Mesenchymal stem cell (in vitro differentiated cells and primary cell): Measurements from ENCODE around the gene ERC2. TPM values are rescaled to one million over a fixed set of nuclear protein-coding genes. Genes with fewer than 3 reads are reported as not detected.
"Not testable (repeated sequence)": the region's sequence is repeated elsewhere in the genome, so short reads cannot be mapped to it uniquely, and the experiment has no call there.

Experiments
- DNase-seq: peaks from one replicate; pipeline ENCODE4 v3.0.0-alpha.2; 2013
- H2AFZ ChIP-seq: one replicate; pipeline ENCODE4 v1.6.1; 2013; ENCODE audit warnings: low read depth, mild to moderate bottlenecking, control low read depth, inconsistent platforms, low read length, moderate library complexity
- H2AK5ac ChIP-seq: 2 replicates; pipeline ENCODE4 v1.6.1; 2013; ENCODE audit warnings: low read length, moderate library complexity, mild to moderate bottlenecking, inconsistent platforms; ENCODE audit not compliant: severe bottlenecking
- H2BK120ac ChIP-seq: one replicate; pipeline ENCODE4 v1.6.1; 2013; ENCODE audit warnings: low read depth, mild to moderate bottlenecking, inconsistent platforms, low read length, moderate library complexity
- H2BK12ac ChIP-seq, 2 experiments: one replicate each; pipeline ENCODE4 v1.6.1; 2013; ENCODE audit warnings: inconsistent platforms in 2 of 2, low read length in 2 of 2, mild to moderate bottlenecking in 2 of 2, moderate library complexity in 2 of 2, control low read depth in 1 of 2
- H2BK15ac ChIP-seq: one replicate; pipeline ENCODE4 v1.6.1; 2013; ENCODE audit warnings: mild to moderate bottlenecking, low read depth, inconsistent platforms; ENCODE audit not compliant: poor library complexity, severe bottlenecking
- H2BK5ac ChIP-seq: 2 replicates; pipeline ENCODE4 v1.6.1; 2013; ENCODE audit warnings: low read depth, mild to moderate bottlenecking, low read length, control low read depth, inconsistent platforms; ENCODE audit not compliant: poor library complexity, severe bottlenecking
- H3K14ac ChIP-seq, 2 experiments: one replicate each; pipeline ENCODE4 v1.6.1; 2013; ENCODE audit warnings: inconsistent platforms in 2 of 2, low read length in 2 of 2, control low read depth in 1 of 2, mild to moderate bottlenecking in 1 of 2, moderate library complexity in 1 of 2
- H3K18ac ChIP-seq, 2 experiments: one replicate each; pipeline ENCODE4 v1.6.1; 2013; ENCODE audit warnings: inconsistent platforms in 2 of 2, low read length in 2 of 2, control low read depth in 1 of 2, low read depth in 1 of 2, mild to moderate bottlenecking in 1 of 2
- H3K23ac ChIP-seq, 2 experiments: one replicate each; pipeline ENCODE4 v1.6.1; 2013; ENCODE audit warnings: inconsistent platforms in 2 of 2, low read length in 2 of 2, mild to moderate bottlenecking in 2 of 2, moderate library complexity in 2 of 2, control low read depth in 1 of 2
- H3K27ac ChIP-seq: 2 replicates; pipeline ENCODE4 v1.5.1; 2013; ENCODE audit warnings: mild to moderate bottlenecking, moderate library complexity, low read length, control low read depth, inconsistent platforms; ENCODE audit not compliant: poor library complexity, severe bottlenecking
- H3K27me3 ChIP-seq, 2 experiments: 2 replicates each; pipeline versions ENCODE4 v1.6.1 to v1.7.0; 2013; ENCODE audit warnings: low read length in 2 of 2, mild to moderate bottlenecking in 2 of 2, moderate library complexity in 2 of 2, control low read depth in 1 of 2, inconsistent platforms in 1 of 2; ENCODE audit not compliant: control insufficient read depth in 1 of 2, insufficient read depth in 1 of 2
- H3K36me3 ChIP-seq, 2 experiments: 2 replicates each; pipeline versions ENCODE4 v1.6.1 to v1.7.0; 2013; ENCODE audit warnings: low read length in 2 of 2, control low read depth in 1 of 2, inconsistent platforms in 1 of 2, low read depth in 1 of 2, mild to moderate bottlenecking in 1 of 2; ENCODE audit not compliant: insufficient read depth in 2 of 2, control insufficient read depth in 1 of 2
- H3K4ac ChIP-seq, 2 experiments: one replicate each; pipeline ENCODE4 v1.6.1; 2013; ENCODE audit warnings: inconsistent platforms in 2 of 2, low read length in 2 of 2, mild to moderate bottlenecking in 2 of 2, moderate library complexity in 2 of 2, control low read depth in 1 of 2, low read depth in 1 of 2
- H3K4me1 ChIP-seq: 2 replicates; pipeline ENCODE4 v1.6.1; 2013; ENCODE audit warnings: low read depth, low read length, control low read depth; ENCODE audit not compliant: control insufficient read depth, insufficient read depth
- H3K4me2 ChIP-seq: 2 replicates; pipeline ENCODE4 v1.6.1; 2013; ENCODE audit warnings: low read length, mild to moderate bottlenecking, inconsistent platforms; ENCODE audit not compliant: poor library complexity, severe bottlenecking
- H3K4me3 ChIP-seq, 2 experiments: 2 replicates each; pipeline versions ENCODE4 v1.5.1 to v1.7.0; 2013; ENCODE audit warnings: low read length in 2 of 2, mild to moderate bottlenecking in 2 of 2, control low read depth in 1 of 2, low read depth in 1 of 2; ENCODE audit not compliant: insufficient read depth in 1 of 2
- H3K79me1 ChIP-seq: replicated peaks from 2 replicates; pipeline ENCODE4 v1.6.1; 2013; ENCODE audit warnings: mild to moderate bottlenecking, control low read depth, low read length, inconsistent platforms; ENCODE audit not compliant: poor library complexity, severe bottlenecking
- H3K9ac ChIP-seq: 2 replicates; pipeline ENCODE4 v1.7.0; 2013; ENCODE audit warnings: mild to moderate bottlenecking, low read length, moderate library complexity
- H3K9me3 ChIP-seq: 2 replicates; pipeline ENCODE4 v1.7.0; 2013; ENCODE audit warnings: mild to moderate bottlenecking, low read length; ENCODE audit not compliant: control insufficient read depth
- H4K8ac ChIP-seq: one replicate; pipeline ENCODE4 v1.6.1; 2013; ENCODE audit warnings: inconsistent platforms, mild to moderate bottlenecking, low read length, moderate library complexity
- H4K91ac ChIP-seq: one replicate; pipeline ENCODE4 v1.6.1; 2013; ENCODE audit warnings: mild to moderate bottlenecking, low read length, inconsistent platforms
- WGBS: methylation state at CpG from one replicate; pipeline ENCODE4 v1.1.7; 2013; ENCODE audit warnings: mixed read lengths; 5-methylcytosine and 5-hydroxymethylcytosine counted together
- polyA plus RNA-seq, 2 experiments: library from polyadenylated mRNA; stranded (reverse); fragments of 200-250 nt; gene quantifications; one replicate each; pipeline ENCODE4 v1.2.3, GENCODE V29; 2013

Gene ERC2
- polyA plus RNA-seq (2013, experiment 1 of 2), result 0.17 TPM
- 0.38 TPM for polyA plus RNA-seq (2013, experiment 2 of 2)

DNA sequence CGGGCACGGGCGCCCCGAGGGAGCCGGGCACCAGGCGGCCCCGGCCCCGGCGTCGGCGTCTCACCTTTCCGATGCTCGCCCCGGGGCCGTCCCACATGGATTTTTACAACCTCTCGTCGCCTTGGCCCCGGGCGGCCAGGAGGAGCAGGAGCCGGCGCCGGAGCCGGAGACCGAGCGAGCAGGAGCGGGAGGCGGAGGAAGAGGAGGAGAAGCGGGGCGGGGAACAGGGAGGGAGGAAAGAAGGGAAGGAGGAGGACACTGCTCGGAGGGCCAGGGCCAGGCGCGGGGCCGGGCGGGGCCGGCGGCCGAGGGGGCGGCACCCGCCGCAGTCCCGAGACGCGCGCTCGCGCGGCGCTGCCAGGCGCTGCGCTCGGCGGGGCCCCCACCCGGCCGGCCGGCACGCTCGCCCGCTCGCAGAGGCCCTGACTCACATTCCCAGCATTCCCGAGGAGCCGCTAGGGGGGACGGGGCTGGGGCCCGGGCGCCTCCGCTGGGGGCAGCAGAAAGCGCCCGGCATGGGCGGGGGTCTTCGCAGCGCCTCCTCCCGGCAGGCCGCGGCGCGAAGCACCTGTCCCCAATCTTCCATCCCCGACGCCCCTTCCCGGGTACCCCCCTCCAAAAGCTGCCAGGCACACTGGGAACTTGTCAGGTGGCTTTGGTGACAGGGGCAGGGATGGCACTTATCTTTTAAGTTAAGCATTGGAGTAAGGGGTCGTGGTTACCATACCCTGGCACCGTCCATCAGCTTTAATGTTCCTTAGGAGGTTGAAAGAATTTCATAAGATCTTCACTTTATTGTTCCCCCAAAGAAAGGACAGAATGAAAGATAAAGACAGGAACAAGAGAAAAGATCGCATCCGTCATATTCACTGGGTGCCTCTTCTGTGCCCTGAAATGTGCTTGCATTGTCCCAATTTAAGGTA, at the start of gene ERC2:
TSS of gene ERC2 (minus strand) at position 284 of the 923 bp plus-strand sequence.
- Histone ChIP-seq H3K4me1 (peaks cover 8% of the 10 kb centered on the region), H3K14ac (no peak within 1 kb of the TSS), H4K91ac (no peak within 1 kb of the TSS), H3K9me3 (no peaks in the 10 kb centered on the region), H3K18ac (no peak within 1 kb of the TSS), H3K4me3 (peak within 1 kb of the TSS; percentile 65 to 70), H2BK12ac (no peak within 1 kb of the TSS), H2AK5ac (no peak within 1 kb of the TSS), H3K79me1 (no peaks in the 10 kb centered on the region), H2BK5ac (no peak within 1 kb of the TSS), H3K36me3 (no peaks in the 10 kb centered on the region), H3K23ac (no peak within 1 kb of the TSS), H3K4me2 (peak within 1 kb of the TSS; percentile 99), H3K27me3 (peaks cover 4 to 43% of the 10 kb centered on the region in 2 experiments), H2AFZ (no peak within 1 kb of the TSS), H2BK15ac (no peak within 1 kb of the TSS), H3K4ac (no peak within 1 kb of the TSS), H2BK120ac (no peak within 1 kb of the TSS), H4K8ac (no peak within 1 kb of the TSS), H3K9ac (no peak within 1 kb of the TSS), H3K27ac (no peak within 1 kb of the TSS)
- peak; percentile 29 for DNase-seq
- 6% methylated on average over 47 of the region's 82 CpGs for WGBS

DNA sequence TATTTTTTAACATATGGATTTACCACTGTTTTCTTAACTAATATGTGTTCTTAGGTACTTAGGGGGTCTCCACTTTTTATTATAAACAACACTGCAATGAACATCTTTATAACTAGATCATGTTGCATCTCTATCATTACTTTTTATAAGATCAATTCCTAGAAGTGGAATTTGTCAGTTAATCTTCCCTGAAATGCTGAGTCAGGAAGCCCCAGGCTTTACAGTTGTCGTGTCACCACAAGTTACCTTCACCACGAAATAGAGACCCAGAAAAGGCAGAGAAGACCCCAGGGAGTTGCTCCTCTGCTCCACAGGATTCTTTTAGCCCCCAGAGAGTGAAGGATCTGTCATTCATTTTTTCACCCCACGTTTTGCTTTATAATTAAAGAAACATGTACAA, 34.5 kb upstream of the ERC2 start:
- Histone ChIP-seq H3K4ac (no peak overlapping the region), H3K27ac (no peak overlapping the region), H2BK12ac (no peak overlapping the region), H3K18ac (no peak overlapping the region), H3K79me1 (no peaks in the 10 kb centered on the region), H3K4me1 (no peaks in the 10 kb centered on the region), H2AK5ac (no peak overlapping the region), H4K91ac (no peak overlapping the region), H3K9me3 (no peaks in the 10 kb centered on the region), H3K4me2 (no peak overlapping the region), H2BK15ac (no peak overlapping the region), H2BK5ac (no peak overlapping the region), H3K27me3 (no peaks in the 10 kb centered on the region), H3K23ac (no peak overlapping the region), H4K8ac (no peak overlapping the region), H3K9ac (no peak overlapping the region), H3K36me3 (no peaks in the 10 kb centered on the region), H2AFZ (no peak overlapping the region), H3K14ac (no peak overlapping the region), H3K4me3 (no peak overlapping the region), H2BK120ac (no peak overlapping the region)
- no peak for DNase-seq
- WGBS, result 78% methylated on average over 2 of the region's 3 CpGs

- H3K36me3 ChIP-seq, H2AK5ac ChIP-seq, H3K4ac ChIP-seq, H2AFZ ChIP-seq, H2BK12ac ChIP-seq, H3K4me3 ChIP-seq, H3K4me2 ChIP-seq, H4K91ac ChIP-seq, H3K23ac ChIP-seq, H3K9me3 ChIP-seq, H3K18ac ChIP-seq, H3K27me3 ChIP-seq, H3K27ac ChIP-seq, H3K79me1 ChIP-seq, H3K9ac ChIP-seq, H4K8ac ChIP-seq, H2BK120ac ChIP-seq, DNase-seq, H2BK5ac ChIP-seq, H2BK15ac ChIP-seq, H3K14ac ChIP-seq, H3K4me1 ChIP-seq: not testable (repeated sequence)
- 84% methylated on average over 5 of the region's 5 CpGs for WGBS
These were observed 28.1 kb upstream of the ERC2 start for GRCh38 chr3:56496376-56496775.

GRCh38 chr3:56494679-56495322, 26.5 kb upstream of the ERC2 start:
- Histone ChIP-seq H4K91ac (no peak overlapping the region), H2BK120ac (no peak overlapping the region), H2BK12ac (no peak overlapping the region), H3K79me1 (no peaks in the 10 kb centered on the region), H3K23ac (no peak overlapping the region), H3K27me3 (no peaks in the 10 kb centered on the region), H3K9ac (no peak overlapping the region), H2BK5ac (no peak overlapping the region), H3K4me1 (no peaks in the 10 kb centered on the region), H3K4ac (no peak overlapping the region), H3K4me2 (no peak overlapping the region), H3K36me3 (no peaks in the 10 kb centered on the region), H2BK15ac (no peak overlapping the region), H2AK5ac (no peak overlapping the region), H3K4me3 (no peak overlapping the region), H3K14ac (no peak overlapping the region), H3K9me3 (no peaks in the 10 kb centered on the region), H3K27ac (no peak overlapping the region), H3K18ac (no peak overlapping the region), H4K8ac (no peak overlapping the region), H2AFZ (no peak overlapping the region)
- WGBS, result under 1% methylated on average over 5 of the region's 5 CpGs
- DNase-seq, result peak; percentile 84
